Liver (tissue), 9 donors: ENCODE data around the gene PIEZO2. TPM values are rescaled to one million over a fixed set of nuclear protein-coding genes. Genes with fewer than 3 reads are reported as not detected.

ENCODE experiments used
- DNase-seq: peaks from one replicate; pipeline ENCODE4 v3.0.0-alpha.2; 2017; ENCODE audit warnings: low spot score
- H3K27ac ChIP-seq, 2 donors: one replicate each; pipeline ENCODE4 v1.7.0; 2013; ENCODE audit warnings: inconsistent platforms in 2 of 2, low read length in 2 of 2, control low read depth in 1 of 2, low read depth in 1 of 2, mild to moderate bottlenecking in 1 of 2
- H3K27me3 ChIP-seq, 4 donors: one replicate each; pipeline versions ENCODE4 v1.6.1 to v1.7.0; 2013; ENCODE audit warnings: low read length in 3 of 4, inconsistent platforms in 1 of 4, mild to moderate bottlenecking in 1 of 4, moderate library complexity in 1 of 4; ENCODE audit not compliant: control insufficient read depth in 4 of 4, insufficient read depth in 4 of 4
- H3K36me3 ChIP-seq, 4 donors: one replicate each; pipeline versions ENCODE4 v1.6.1 to v1.7.0; 2013; ENCODE audit warnings: low read length in 3 of 4, mild to moderate bottlenecking in 3 of 4, low read depth in 1 of 4, moderate library complexity in 1 of 4; ENCODE audit not compliant: control insufficient read depth in 4 of 4, insufficient read depth in 3 of 4
- H3K4me1 ChIP-seq, 4 donors: one replicate each; pipeline versions ENCODE4 v1.6.1 to v1.7.0; 2013; ENCODE audit warnings: low read length in 3 of 4, mild to moderate bottlenecking in 3 of 4, moderate library complexity in 1 of 4; ENCODE audit not compliant: control insufficient read depth in 4 of 4, insufficient read depth in 4 of 4
- H3K4me3 ChIP-seq, 3 donors: one replicate each; pipeline versions ENCODE4 v1.6.1 to v1.7.0; 2013; ENCODE audit warnings: low read length in 3 of 3, control low read depth in 1 of 3, low read depth in 1 of 3, mild to moderate bottlenecking in 1 of 3
- H3K9ac ChIP-seq, 2 donors: one replicate each; pipeline ENCODE4 v1.7.0; 2013; ENCODE audit warnings: low read length in 2 of 2, mild to moderate bottlenecking in 2 of 2, moderate library complexity in 2 of 2, control low read depth in 1 of 2, low read depth in 1 of 2
- H3K9me3 ChIP-seq, 4 donors: one replicate each; pipeline versions ENCODE4 v1.6.1 to v1.7.0; 2013; ENCODE audit warnings: low read length in 3 of 4; ENCODE audit not compliant: control insufficient read depth in 4 of 4
- EGR1 ChIP-seq, 2 donors: IDR thresholded peaks; 2 replicates each; pipeline ENCODE4 v1.6.1; 2016 to 2018; ENCODE audit warnings: antibody characterized with exemption in 2 of 2, low read depth in 2 of 2
- FOXA1 ChIP-seq: IDR thresholded peaks from 2 replicates; pipeline ENCODE4 v1.6.1; 2016; ENCODE audit warnings: antibody characterized with exemption
- FOXA2 ChIP-seq: IDR thresholded peaks from 2 replicates; pipeline ENCODE4 v1.6.1; 2016; ENCODE audit warnings: antibody characterized with exemption
- GABPA ChIP-seq, 2 donors: IDR thresholded peaks in 1 of 2; conservative IDR thresholded peaks in 1 of 2; 2 replicates each; pipeline ENCODE4 v1.6.1; 2016; ENCODE audit warnings: antibody characterized with exemption in 2 of 2, mild to moderate bottlenecking in 1 of 2, moderate library complexity in 1 of 2
- HNF4A ChIP-seq, 2 donors: conservative IDR thresholded peaks; 2 replicates each; pipeline ENCODE4 v1.6.1; 2016; ENCODE audit warnings: antibody characterized with exemption in 2 of 2, mild to moderate bottlenecking in 2 of 2
- HNF4G ChIP-seq: IDR thresholded peaks from 2 replicates; pipeline ENCODE4 v1.6.1; 2016; ENCODE audit warnings: antibody characterized with exemption
- JUND ChIP-seq, 2 donors: IDR thresholded peaks; 2 replicates each; pipeline ENCODE4 v1.6.1; 2016; ENCODE audit warnings: antibody characterized with exemption in 2 of 2
- NR2F2 ChIP-seq: IDR thresholded peaks from 2 replicates; pipeline ENCODE4 v1.6.1; 2016; ENCODE audit warnings: antibody characterized with exemption
- RAD21 ChIP-seq, 2 donors: IDR thresholded peaks; 2 replicates each; pipeline ENCODE4 v1.6.1; 2016; ENCODE audit warnings: antibody characterized with exemption in 2 of 2, mild to moderate bottlenecking in 2 of 2
- RXRA ChIP-seq, 2 donors: IDR thresholded peaks; 2 replicates each; pipeline ENCODE4 v1.6.1; 2017 to 2018; ENCODE audit warnings: antibody characterized with exemption in 2 of 2, mild to moderate bottlenecking in 1 of 2
- SP1 ChIP-seq: IDR thresholded peaks from 2 replicates; pipeline ENCODE4 v1.6.1; 2018; ENCODE audit warnings: antibody characterized with exemption, mild to moderate bottlenecking
- TAF1 ChIP-seq: conservative IDR thresholded peaks from 2 replicates; pipeline ENCODE4 v1.6.1; 2016; ENCODE audit warnings: antibody characterized with exemption, mild to moderate bottlenecking
- YY1 ChIP-seq: IDR thresholded peaks from 2 replicates; pipeline ENCODE4 v1.6.1; 2016; ENCODE audit warnings: antibody characterized with exemption, mild to moderate bottlenecking
- WGBS: extraction: QIAGEN DNeasy Blood & Tissue Kit; methylation state at CpG from one replicate; pipeline ENCODE4 v1.1.7; 2013; 5-methylcytosine and 5-hydroxymethylcytosine counted together
- polyA plus RNA-seq, 2 donors: library from polyadenylated mRNA; stranded (reverse) in 1 of 2; unstranded in 1 of 2; fragments of 200-250 nt in 1 of 2; fragments of >200 nt in 1 of 2; fragmentation: Nextera tagmentation in 1 of 2; extraction: Ambion mirVana in 1 of 2; gene quantifications; one replicate each; pipeline versions ENCODE4 v1.2.1 to v1.2.3, GENCODE V29; 2013 to 2015
- total RNA-seq, 2 donors: library from RNA; depleted of rRNA; stranded (reverse); fragments of >200 nt; gene quantifications; one replicate each; pipeline ENCODE4 v1.2.3, GENCODE V29; 2014
- TF ChIP-seq, protein P1 (sequence below): IDR thresholded peaks from 2 replicates; pipeline ENCODE4 v1.6.1; 2016; ENCODE audit warnings: antibody characterized with exemption, mild to moderate bottlenecking
- TF ChIP-seq, protein P2 (sequence below): fragments of 150-350 bp; IDR thresholded peaks from 2 replicates; pipeline ENCODE4 v1.5.1; 2017; ENCODE audit warnings: improper control_type of control experiment, low read depth, low read length; ENCODE audit not compliant: missing input control
- TF ChIP-seq, protein P3 (sequence below): IDR thresholded peaks from 2 replicates; pipeline ENCODE4 v1.6.1; 2016; ENCODE audit warnings: antibody characterized with exemption
- TF ChIP-seq, protein P4 (sequence below): IDR thresholded peaks from 2 replicates; pipeline ENCODE4 v1.6.1; 2016; ENCODE audit warnings: antibody characterized with exemption
- TF ChIP-seq, protein P5 (sequence below): IDR thresholded peaks from 2 replicates; pipeline ENCODE4 v1.6.1; 2016; ENCODE audit warnings: antibody characterized with exemption
- donor health status: healthy.
- donor health status: healthy.
- donor health status: healthy.
- donor health status: healthy.
- donor health status: healthy.

The PIEZO2 gene
- total and polyA plus RNA-seq, 4 donors = 1.1 to 12.3 (median 4.8) TPM

DNA sequence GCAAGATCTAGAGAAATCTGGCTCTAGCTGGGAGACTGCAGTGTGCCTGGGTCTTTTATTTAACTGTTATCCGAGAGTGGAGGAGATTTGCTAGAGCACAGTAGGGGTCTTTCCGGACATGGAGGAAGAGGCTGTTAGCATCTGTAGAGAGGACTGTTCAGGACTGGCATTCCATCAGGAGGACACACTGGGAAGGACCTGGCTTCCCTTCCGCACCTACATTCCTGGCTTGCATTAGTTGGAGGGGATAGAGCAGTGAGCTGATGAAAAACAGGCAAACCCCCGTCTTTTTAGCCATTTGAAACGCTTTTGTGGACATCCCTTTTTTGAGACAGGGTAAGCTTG lies 874 bp upstream of the PIEZO2 start:
- DNase-seq = no peak
- no peak overlapping the region for H3K9ac ChIP-seq
- H3K9me3 ChIP-seq = no peaks in the 10 kb centered on the region
- H3K27ac ChIP-seq = no peak overlapping the region
- no peaks in the 10 kb centered on the region for H3K36me3 ChIP-seq
- H3K4me3 ChIP-seq = no peak overlapping the region
- peaks cover 9 to 49% (median 42%) of the 10 kb centered on the region in 4 donors for H3K4me1 ChIP-seq
- H3K27me3 ChIP-seq = no peaks in the 10 kb centered on the region
- TF ChIP-seq RXRA (IDR thresholded peaks at IDR 0.05) (no peak), FOXA2 (no peak), RAD21 (IDR thresholded peaks at IDR 0.05) (no peak), SP1 (no peak), FOXA1 (no peak), YY1 (no peak), HNF4G (no peak), TAF1 (no peak), JUND (IDR thresholded peaks at IDR 0.05) (no peak), EGR1 (IDR thresholded peaks at IDR 0.05; ENCODE audit: low read depth in 2 of 2) (no peak), NR2F2 (no peak), GABPA (IDR thresholded peaks at IDR 0.05 in 1 of 2, conservative IDR thresholded peaks at IDR 0.05 in 1 of 2) (no peak), HNF4A (conservative IDR thresholded peaks at IDR 0.05) (no peak)
- TF ChIP-seq, protein P1, sequence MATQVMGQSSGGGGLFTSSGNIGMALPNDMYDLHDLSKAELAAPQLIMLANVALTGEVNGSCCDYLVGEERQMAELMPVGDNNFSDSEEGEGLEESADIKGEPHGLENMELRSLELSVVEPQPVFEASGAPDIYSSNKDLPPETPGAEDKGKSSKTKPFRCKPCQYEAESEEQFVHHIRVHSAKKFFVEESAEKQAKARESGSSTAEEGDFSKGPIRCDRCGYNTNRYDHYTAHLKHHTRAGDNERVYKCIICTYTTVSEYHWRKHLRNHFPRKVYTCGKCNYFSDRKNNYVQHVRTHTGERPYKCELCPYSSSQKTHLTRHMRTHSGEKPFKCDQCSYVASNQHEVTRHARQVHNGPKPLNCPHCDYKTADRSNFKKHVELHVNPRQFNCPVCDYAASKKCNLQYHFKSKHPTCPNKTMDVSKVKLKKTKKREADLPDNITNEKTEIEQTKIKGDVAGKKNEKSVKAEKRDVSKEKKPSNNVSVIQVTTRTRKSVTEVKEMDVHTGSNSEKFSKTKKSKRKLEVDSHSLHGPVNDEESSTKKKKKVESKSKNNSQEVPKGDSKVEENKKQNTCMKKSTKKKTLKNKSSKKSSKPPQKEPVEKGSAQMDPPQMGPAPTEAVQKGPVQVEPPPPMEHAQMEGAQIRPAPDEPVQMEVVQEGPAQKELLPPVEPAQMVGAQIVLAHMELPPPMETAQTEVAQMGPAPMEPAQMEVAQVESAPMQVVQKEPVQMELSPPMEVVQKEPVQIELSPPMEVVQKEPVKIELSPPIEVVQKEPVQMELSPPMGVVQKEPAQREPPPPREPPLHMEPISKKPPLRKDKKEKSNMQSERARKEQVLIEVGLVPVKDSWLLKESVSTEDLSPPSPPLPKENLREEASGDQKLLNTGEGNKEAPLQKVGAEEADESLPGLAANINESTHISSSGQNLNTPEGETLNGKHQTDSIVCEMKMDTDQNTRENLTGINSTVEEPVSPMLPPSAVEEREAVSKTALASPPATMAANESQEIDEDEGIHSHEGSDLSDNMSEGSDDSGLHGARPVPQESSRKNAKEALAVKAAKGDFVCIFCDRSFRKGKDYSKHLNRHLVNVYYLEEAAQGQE = no peak
- TF ChIP-seq, protein P2, sequence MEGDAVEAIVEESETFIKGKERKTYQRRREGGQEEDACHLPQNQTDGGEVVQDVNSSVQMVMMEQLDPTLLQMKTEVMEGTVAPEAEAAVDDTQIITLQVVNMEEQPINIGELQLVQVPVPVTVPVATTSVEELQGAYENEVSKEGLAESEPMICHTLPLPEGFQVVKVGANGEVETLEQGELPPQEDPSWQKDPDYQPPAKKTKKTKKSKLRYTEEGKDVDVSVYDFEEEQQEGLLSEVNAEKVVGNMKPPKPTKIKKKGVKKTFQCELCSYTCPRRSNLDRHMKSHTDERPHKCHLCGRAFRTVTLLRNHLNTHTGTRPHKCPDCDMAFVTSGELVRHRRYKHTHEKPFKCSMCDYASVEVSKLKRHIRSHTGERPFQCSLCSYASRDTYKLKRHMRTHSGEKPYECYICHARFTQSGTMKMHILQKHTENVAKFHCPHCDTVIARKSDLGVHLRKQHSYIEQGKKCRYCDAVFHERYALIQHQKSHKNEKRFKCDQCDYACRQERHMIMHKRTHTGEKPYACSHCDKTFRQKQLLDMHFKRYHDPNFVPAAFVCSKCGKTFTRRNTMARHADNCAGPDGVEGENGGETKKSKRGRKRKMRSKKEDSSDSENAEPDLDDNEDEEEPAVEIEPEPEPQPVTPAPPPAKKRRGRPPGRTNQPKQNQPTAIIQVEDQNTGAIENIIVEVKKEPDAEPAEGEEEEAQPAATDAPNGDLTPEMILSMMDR = no peak
- TF ChIP-seq, protein P3, sequence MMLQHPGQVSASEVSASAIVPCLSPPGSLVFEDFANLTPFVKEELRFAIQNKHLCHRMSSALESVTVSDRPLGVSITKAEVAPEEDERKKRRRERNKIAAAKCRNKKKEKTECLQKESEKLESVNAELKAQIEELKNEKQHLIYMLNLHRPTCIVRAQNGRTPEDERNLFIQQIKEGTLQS = no peak
- TF ChIP-seq, protein P4, sequence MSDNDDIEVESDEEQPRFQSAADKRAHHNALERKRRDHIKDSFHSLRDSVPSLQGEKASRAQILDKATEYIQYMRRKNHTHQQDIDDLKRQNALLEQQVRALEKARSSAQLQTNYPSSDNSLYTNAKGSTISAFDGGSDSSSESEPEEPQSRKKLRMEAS = no peak
- TF ChIP-seq, protein P5, sequence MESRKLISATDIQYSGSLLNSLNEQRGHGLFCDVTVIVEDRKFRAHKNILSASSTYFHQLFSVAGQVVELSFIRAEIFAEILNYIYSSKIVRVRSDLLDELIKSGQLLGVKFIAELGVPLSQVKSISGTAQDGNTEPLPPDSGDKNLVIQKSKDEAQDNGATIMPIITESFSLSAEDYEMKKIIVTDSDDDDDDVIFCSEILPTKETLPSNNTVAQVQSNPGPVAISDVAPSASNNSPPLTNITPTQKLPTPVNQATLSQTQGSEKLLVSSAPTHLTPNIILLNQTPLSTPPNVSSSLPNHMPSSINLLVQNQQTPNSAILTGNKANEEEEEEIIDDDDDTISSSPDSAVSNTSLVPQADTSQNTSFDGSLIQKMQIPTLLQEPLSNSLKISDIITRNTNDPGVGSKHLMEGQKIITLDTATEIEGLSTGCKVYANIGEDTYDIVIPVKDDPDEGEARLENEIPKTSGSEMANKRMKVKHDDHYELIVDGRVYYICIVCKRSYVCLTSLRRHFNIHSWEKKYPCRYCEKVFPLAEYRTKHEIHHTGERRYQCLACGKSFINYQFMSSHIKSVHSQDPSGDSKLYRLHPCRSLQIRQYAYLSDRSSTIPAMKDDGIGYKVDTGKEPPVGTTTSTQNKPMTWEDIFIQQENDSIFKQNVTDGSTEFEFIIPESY = no peak
- 83% methylated on average over 5 of the region's 5 CpGs for WGBS
